GM19099 (cell line): ENCODE data around the gene NFAM1.

Experiments
- POLR2A ChIP-seq: IDR thresholded peaks from 3 replicates; pipeline ENCODE4 v1.6.1; 2011; ENCODE audit warnings: low read depth; ENCODE audit not compliant: insufficient read length; ENCODE audit errors: extremely low read depth

Gene NFAM1

GRCh38 chr22:42432020-42432596 lies at the start of gene NFAM1:
Gene NFAM1 (minus strand): TSS chr22:42432403. CDS start chr22:42432357, 46 bp downstream.
- no peak for TF ChIP-seq POLR2A

GRCh38 chr22:42475122-42475521 lies 42.9 kb upstream of the NFAM1 start:
- TF ChIP-seq POLR2A = no peak

GRCh38 chr22:42473484-42474193 lies 41.4 kb upstream of the NFAM1 start:
- no peak for TF ChIP-seq POLR2A

GRCh38 chr22:42472671-42473070 lies 40.5 kb upstream of the NFAM1 start:
- no peak for TF ChIP-seq POLR2A

GRCh38 chr22:42471441-42471840 lies 39.2 kb upstream of the NFAM1 start:
- TF ChIP-seq POLR2A = no peak

- no peak for TF ChIP-seq POLR2A
Measured at GRCh38 chr22:42470366-42471082, 38.3 kb upstream of the NFAM1 start.

GRCh38 chr22:42468841-42469240 lies 36.6 kb upstream of the NFAM1 start:
- no peak for TF ChIP-seq POLR2A

GRCh38 chr22:42462016-42462415 lies 29.8 kb upstream of the NFAM1 start:
- TF ChIP-seq POLR2A = no peak

- TF ChIP-seq POLR2A = no peak
Measured at GRCh38 chr22:42461511-42461910, 29.3 kb upstream of the NFAM1 start.

GRCh38 chr22:42459287-42460063 lies 27.3 kb upstream of the NFAM1 start:
- TF ChIP-seq POLR2A = no peak

- no peak for TF ChIP-seq POLR2A
Measured at GRCh38 chr22:42452916-42453315, 20.7 kb upstream of the NFAM1 start.

GRCh38 chr22:42452456-42452855 lies 20.3 kb upstream of the NFAM1 start:
- no peak for TF ChIP-seq POLR2A

- TF ChIP-seq POLR2A = no peak
Measured at GRCh38 chr22:42451499-42452145, 19.4 kb upstream of the NFAM1 start.

- TF ChIP-seq POLR2A = no peak
Measured at GRCh38 chr22:42450862-42451261, 18.7 kb upstream of the NFAM1 start.

- TF ChIP-seq POLR2A = no peak
Measured at GRCh38 chr22:42446151-42446550, 13.9 kb upstream of the NFAM1 start.
